SK-N-SH treated with all-trans-retinoic acid at 6 μM for 48 hours (cell line): ENCODE results near the gene BRD4.

ENCODE experiments used
- ARNTL ChIP-seq: fragments of 450-650 bp; formaldehyde crosslinking; IDR thresholded peaks from 2 replicates; pipeline ENCODE4 v1.5.0; 2020; ENCODE audit warnings: low read depth, mild to moderate bottlenecking, moderate library complexity, borderline replicate concordance
- BACH2 ChIP-seq: fragments of 250-450 bp; sonication (Bioruptor Pico); IDR thresholded peaks from 2 replicates; pipeline ENCODE4 v1.9.0; 2021; ENCODE audit warnings: mild to moderate bottlenecking, borderline replicate concordance
- CSRNP3 ChIP-seq: fragments of 250-450 bp; sonication (Bioruptor Pico); IDR thresholded peaks from 2 replicates; pipeline ENCODE4 v1.5.1; 2021; ENCODE audit warnings: mild to moderate bottlenecking, moderate library complexity
- ESRRG ChIP-seq: fragments of 250-450 bp; sonication (Bioruptor Pico); IDR thresholded peaks from 2 replicates; pipeline ENCODE4 v1.6.1; 2021; ENCODE audit warnings: mild to moderate bottlenecking
- GLIS3 ChIP-seq: fragments of 250-450 bp; sonication (Bioruptor Pico); IDR thresholded peaks from 2 replicates; pipeline ENCODE4 v1.5.0; 2020; ENCODE audit warnings: mild to moderate bottlenecking, moderate library complexity
- OSR1 ChIP-seq: fragments of 250-450 bp; sonication (Bioruptor Pico); IDR thresholded peaks from 2 replicates; pipeline ENCODE4 v1.8.0; 2022; ENCODE audit warnings: moderate library complexity, mild to moderate bottlenecking, inconsistent platforms
- RARB ChIP-seq: fragments of 250-450 bp; sonication (Bioruptor Pico); IDR thresholded peaks from 2 replicates; pipeline ENCODE4 v1.8.0; 2021; ENCODE audit warnings: mild to moderate bottlenecking, moderate library complexity
- SNAI2 ChIP-seq: fragments of 250-450 bp; sonication (Bioruptor Pico); IDR thresholded peaks from 2 replicates; pipeline ENCODE4 v1.5.0; 2020; ENCODE audit warnings: mild to moderate bottlenecking, moderate library complexity
- TSHZ2 ChIP-seq: fragments of 250-450 bp; sonication (Bioruptor Pico); IDR thresholded peaks from 2 replicates; pipeline ENCODE4 v1.5.0; 2020; ENCODE audit warnings: mild to moderate bottlenecking, moderate library complexity
- ZC3H10 ChIP-seq: fragments of 250-450 bp; sonication (Bioruptor Pico); IDR thresholded peaks from 2 replicates; pipeline ENCODE4 v1.5.1; 2021; ENCODE audit warnings: mild to moderate bottlenecking, moderate library complexity
- ZFP3 ChIP-seq: fragments of 250-450 bp; sonication (Bioruptor Pico); IDR thresholded peaks from 2 replicates; pipeline ENCODE4 v1.5.0; 2020; ENCODE audit warnings: mild to moderate bottlenecking, moderate library complexity
- ZFP30 ChIP-seq: fragments of 450-650 bp; formaldehyde crosslinking; IDR thresholded peaks from 2 replicates; pipeline ENCODE4 v1.5.0; 2022; ENCODE audit warnings: mild to moderate bottlenecking, moderate library complexity
- ZNF8 ChIP-seq: fragments of 450-650 bp; formaldehyde crosslinking; IDR thresholded peaks from 2 replicates; pipeline ENCODE4 v1.5.0; 2020; ENCODE audit warnings: mild to moderate bottlenecking, moderate library complexity
- TF ChIP-seq, protein P1 (sequence below): fragments of 250-450 bp; sonication (Bioruptor Pico); IDR thresholded peaks from 2 replicates; pipeline ENCODE4 v1.8.0; 2020; ENCODE audit warnings: mild to moderate bottlenecking, moderate library complexity, borderline replicate concordance

GRCh38 chr19:15197275-15197941, 134.9 kb downstream of the BRD4 start:
- no peak for TF ChIP-seq ZC3H10 (CRISPR knock-in tag)
- TF ChIP-seq ZFP30 (CRISPR knock-in tag), result no peak
- no peak for TF ChIP-seq RARB (CRISPR knock-in tag)
- no peak for TF ChIP-seq CSRNP3
- TF ChIP-seq, protein P1, sequence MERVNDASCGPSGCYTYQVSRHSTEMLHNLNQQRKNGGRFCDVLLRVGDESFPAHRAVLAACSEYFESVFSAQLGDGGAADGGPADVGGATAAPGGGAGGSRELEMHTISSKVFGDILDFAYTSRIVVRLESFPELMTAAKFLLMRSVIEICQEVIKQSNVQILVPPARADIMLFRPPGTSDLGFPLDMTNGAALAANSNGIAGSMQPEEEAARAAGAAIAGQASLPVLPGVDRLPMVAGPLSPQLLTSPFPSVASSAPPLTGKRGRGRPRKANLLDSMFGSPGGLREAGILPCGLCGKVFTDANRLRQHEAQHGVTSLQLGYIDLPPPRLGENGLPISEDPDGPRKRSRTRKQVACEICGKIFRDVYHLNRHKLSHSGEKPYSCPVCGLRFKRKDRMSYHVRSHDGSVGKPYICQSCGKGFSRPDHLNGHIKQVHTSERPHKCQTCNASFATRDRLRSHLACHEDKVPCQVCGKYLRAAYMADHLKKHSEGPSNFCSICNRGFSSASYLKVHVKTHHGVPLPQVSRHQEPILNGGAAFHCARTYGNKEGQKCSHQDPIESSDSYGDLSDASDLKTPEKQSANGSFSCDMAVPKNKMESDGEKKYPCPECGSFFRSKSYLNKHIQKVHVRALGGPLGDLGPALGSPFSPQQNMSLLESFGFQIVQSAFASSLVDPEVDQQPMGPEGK (CRISPR knock-in tag), result no peak
- TF ChIP-seq ZNF8 (CRISPR knock-in tag), result no peak
- no peak for TF ChIP-seq TSHZ2
- TF ChIP-seq SNAI2 (CRISPR knock-in tag), result no peak
- no peak for TF ChIP-seq BACH2 (CRISPR knock-in tag)
- no peak for TF ChIP-seq ZFP3 (CRISPR knock-in tag)
- no peak for TF ChIP-seq ESRRG (CRISPR knock-in tag)
- no peak for TF ChIP-seq ARNTL (CRISPR knock-in tag)
- no peak for TF ChIP-seq GLIS3
- TF ChIP-seq OSR1 (CRISPR knock-in tag), result no peak
